GM23248 (cell line): Measurements from ENCODE around the gene SHMT2.

Experiments used
- EZH2 ChIP-seq: fragments of 200-600 bp; sonication (generic); IDR thresholded peaks from 2 replicates; pipeline ENCODE4 v1.6.1; 2018; ENCODE audit warnings: antibody characterized with exemption, mild to moderate bottlenecking; ENCODE audit not compliant: insufficient read depth, poor library complexity, severe bottlenecking
- EZH2phosphoT487 ChIP-seq: fragments of 200-600 bp; sonication (generic); IDR thresholded peaks from 2 replicates; pipeline ENCODE4 v1.6.1; 2018; ENCODE audit warnings: antibody characterized with exemption, moderate library complexity, mild to moderate bottlenecking, low read depth; ENCODE audit not compliant: insufficient read depth

GRCh38 chr12:57185403-57185802, 44.1 kb upstream of the SHMT2 start:
- TF ChIP-seq EZH2 (no peak), EZH2phosphoT487 (no peak)
